H9 (cell line): ENCODE measurements around the gene TDRD1. TPM values are rescaled to one million over a fixed set of nuclear protein-coding genes. Genes with fewer than 3 reads are reported as not detected.
A peak's percentile ranks its signal among the peaks of the same experiment; 100 is the strongest.

Source experiments
- DNase-seq: peaks from one replicate; pipeline ENCODE4 v3.0.0-alpha.2; 2017
- H2AFZ ChIP-seq: one replicate; pipeline ENCODE4 v1.6.1; 2013; ENCODE audit warnings: mild to moderate bottlenecking, low read length, control low read depth, moderate library complexity
- H2AK5ac ChIP-seq: 2 replicates; pipeline ENCODE4 v1.6.1; 2013; ENCODE audit warnings: low read length, control low read depth, mixed read lengths; ENCODE audit not compliant: insufficient read length
- H2BK120ac ChIP-seq: one replicate; pipeline ENCODE4 v1.6.1; 2013; ENCODE audit warnings: low read depth, mild to moderate bottlenecking, low read length, control low read depth, inconsistent platforms; ENCODE audit not compliant: poor library complexity, severe bottlenecking
- H2BK12ac ChIP-seq: 2 replicates; pipeline ENCODE4 v1.6.1; 2013; ENCODE audit warnings: low read length, control low read depth, mixed read lengths, low read depth; ENCODE audit not compliant: insufficient read length
- H2BK15ac ChIP-seq: 2 replicates; pipeline ENCODE4 v1.6.1; 2013; ENCODE audit warnings: low read depth, low read length, control low read depth
- H2BK20ac ChIP-seq: one replicate; pipeline ENCODE4 v1.6.1; 2013; ENCODE audit warnings: low read depth, mild to moderate bottlenecking, low read length, control low read depth, inconsistent platforms; ENCODE audit not compliant: poor library complexity, severe bottlenecking
- H2BK5ac ChIP-seq: 2 replicates; pipeline ENCODE4 v1.6.1; 2013; ENCODE audit warnings: low read length, control low read depth, mixed read lengths; ENCODE audit not compliant: insufficient read length
- H3K14ac ChIP-seq: 2 replicates; pipeline ENCODE4 v1.6.1; 2013; ENCODE audit warnings: low read length, control low read depth; ENCODE audit not compliant: insufficient read depth
- H3K18ac ChIP-seq: 2 replicates; pipeline ENCODE4 v1.6.1; 2013; ENCODE audit warnings: low read depth, mild to moderate bottlenecking, mixed read lengths, low read length, control low read depth; ENCODE audit not compliant: insufficient read length
- H3K23ac ChIP-seq: 2 replicates; pipeline ENCODE4 v1.6.1; 2013; ENCODE audit warnings: low read length, control low read depth, mixed read lengths, low read depth; ENCODE audit not compliant: insufficient read length
- H3K23me2 ChIP-seq: 2 replicates; pipeline ENCODE4 v1.6.1; 2013; ENCODE audit warnings: low read depth, mild to moderate bottlenecking, mixed read lengths, low read length, control low read depth; ENCODE audit not compliant: insufficient read length, poor library complexity, severe bottlenecking
- H3K27ac ChIP-seq: 2 replicates; pipeline ENCODE4 v1.5.1; 2013; ENCODE audit warnings: low read length, control low read depth, mixed read lengths, low read depth; ENCODE audit not compliant: insufficient read length
- H3K27me3 ChIP-seq: 2 replicates; pipeline ENCODE4 v1.6.1; 2013; ENCODE audit warnings: low read length, control low read depth, inconsistent platforms; ENCODE audit not compliant: insufficient read depth
- H3K4ac ChIP-seq: 2 replicates; pipeline ENCODE4 v1.6.1; 2013; ENCODE audit warnings: low read depth, mild to moderate bottlenecking, control low read depth, inconsistent platforms, low read length, moderate library complexity
- H3K4me1 ChIP-seq: 2 replicates; pipeline ENCODE4 v1.6.1; 2013; ENCODE audit warnings: low read length, control low read depth, inconsistent platforms; ENCODE audit not compliant: insufficient read depth
- H3K4me2 ChIP-seq: 2 replicates; pipeline ENCODE4 v1.6.1; 2013; ENCODE audit warnings: low read length, control low read depth, mixed read lengths; ENCODE audit not compliant: insufficient read length, insufficient read depth
- H3K56ac ChIP-seq: 2 replicates; pipeline ENCODE4 v1.6.1; 2013; ENCODE audit warnings: low read depth, mild to moderate bottlenecking, mixed read lengths, low read length, control low read depth; ENCODE audit not compliant: insufficient read length
- H3K79me1 ChIP-seq: 2 replicates; pipeline ENCODE4 v1.6.1; 2013; ENCODE audit warnings: low read depth, mild to moderate bottlenecking, moderate library complexity, low read length, control low read depth, inconsistent platforms; ENCODE audit not compliant: insufficient read depth, poor library complexity, severe bottlenecking
- H3K79me2 ChIP-seq: 2 replicates; pipeline ENCODE4 v1.6.1; 2013; ENCODE audit warnings: low read length, control low read depth, inconsistent platforms; ENCODE audit not compliant: insufficient read depth
- H3K9ac ChIP-seq: 2 replicates; pipeline ENCODE4 v1.6.1; 2013; ENCODE audit warnings: low read length, control low read depth, mixed read lengths; ENCODE audit not compliant: insufficient read length; ENCODE audit errors: extremely low read depth
- H3K9me3 ChIP-seq: one replicate; pipeline ENCODE4 v1.6.1; 2013; ENCODE audit warnings: low read depth, low read length, inconsistent platforms; ENCODE audit not compliant: control insufficient read depth
- H3T11ph ChIP-seq: one replicate; pipeline ENCODE4 v1.6.1; 2013; ENCODE audit warnings: mild to moderate bottlenecking, low read length, control low read depth, inconsistent platforms
- H4K20me1 ChIP-seq: one replicate; pipeline ENCODE4 v1.6.1; 2013; ENCODE audit not compliant: control insufficient read depth, insufficient read length, insufficient read depth
- H4K5ac ChIP-seq: 2 replicates; pipeline ENCODE4 v1.6.1; 2013; ENCODE audit warnings: low read depth, mild to moderate bottlenecking, mixed read lengths, low read length, control low read depth; ENCODE audit not compliant: insufficient read length
- H4K8ac ChIP-seq: replicated peaks from 2 replicates; pipeline ENCODE4 v1.6.1; 2013; ENCODE audit warnings: low read length, control low read depth, mixed read lengths, low read depth; ENCODE audit not compliant: insufficient read length
- H4K91ac ChIP-seq: 2 replicates; pipeline ENCODE4 v1.6.1; 2013; ENCODE audit warnings: low read depth, mild to moderate bottlenecking, moderate library complexity, mixed read lengths, low read length, control low read depth; ENCODE audit not compliant: insufficient read length
- H3K27ac Mint-ChIP-seq, 3 experiments: 2 replicates in 2 of 3; 3 replicates in 1 of 3; pipeline ENCODE4 v1.8.0; 2020 to 2021; ENCODE audit warnings: mixed read lengths in 3 of 3, mild to moderate bottlenecking in 1 of 3, moderate library complexity in 1 of 3
- H3K27me3 Mint-ChIP-seq: 2 replicates; pipeline ENCODE4 v1.8.0; 2021; ENCODE audit warnings: low read depth, mild to moderate bottlenecking, moderate library complexity, mixed read lengths
- H3K36me3 Mint-ChIP-seq, 3 experiments: 2 replicates in 2 of 3; 3 replicates in 1 of 3; pipeline ENCODE4 v1.8.0; 2020 to 2021; ENCODE audit warnings: low read depth in 3 of 3, mixed read lengths in 3 of 3; ENCODE audit not compliant: insufficient read depth in 1 of 3
- H3K4me1 Mint-ChIP-seq, 2 experiments: 2 replicates each; pipeline ENCODE4 v1.8.0; 2020; ENCODE audit warnings: mixed read lengths in 2 of 2
- H3K4me3 Mint-ChIP-seq, 2 experiments: 2 replicates in 1 of 2; 3 replicates in 1 of 2; pipeline ENCODE4 v1.8.0; 2020 to 2021; ENCODE audit warnings: mild to moderate bottlenecking in 2 of 2, mixed read lengths in 2 of 2, moderate library complexity in 1 of 2
- H3K9me3 Mint-ChIP-seq, 2 experiments: 2 replicates in 1 of 2; 3 replicates in 1 of 2; pipeline ENCODE4 v1.8.0; 2020; ENCODE audit warnings: mild to moderate bottlenecking in 2 of 2, mixed read lengths in 2 of 2, moderate library complexity in 1 of 2
- CTCF ChIP-seq: fragments of 200-600 bp; sonication (generic); conservative IDR thresholded peaks from 3 replicates; pipeline ENCODE4 v1.8.0; 2021; ENCODE audit warnings: antibody characterized with exemption, mild to moderate bottlenecking
- WGBS: extraction: QIAGEN DNeasy Blood & Tissue Kit; methylation state at CpG from one replicate; pipeline ENCODE4 v1.1.7; 2013; ENCODE audit warnings: missing lambda C conversion rate, low lambda C conversion rate, mixed read lengths; ENCODE audit not compliant: insufficient read length; ENCODE audit errors: extremely low coverage; 5-methylcytosine and 5-hydroxymethylcytosine counted together
- long read RNA-seq: library from polyadenylated mRNA; unstranded; transcript quantifications from one replicate; pipeline ENCODE4 v2.0.0, GENCODE V29; 2020
- total RNA-seq: library from RNA; stranded (reverse); gene quantifications from 2 replicates; pipeline ENCODE4 v1.2.1, GENCODE V29; 2021

Gene TDRD1, protein sequence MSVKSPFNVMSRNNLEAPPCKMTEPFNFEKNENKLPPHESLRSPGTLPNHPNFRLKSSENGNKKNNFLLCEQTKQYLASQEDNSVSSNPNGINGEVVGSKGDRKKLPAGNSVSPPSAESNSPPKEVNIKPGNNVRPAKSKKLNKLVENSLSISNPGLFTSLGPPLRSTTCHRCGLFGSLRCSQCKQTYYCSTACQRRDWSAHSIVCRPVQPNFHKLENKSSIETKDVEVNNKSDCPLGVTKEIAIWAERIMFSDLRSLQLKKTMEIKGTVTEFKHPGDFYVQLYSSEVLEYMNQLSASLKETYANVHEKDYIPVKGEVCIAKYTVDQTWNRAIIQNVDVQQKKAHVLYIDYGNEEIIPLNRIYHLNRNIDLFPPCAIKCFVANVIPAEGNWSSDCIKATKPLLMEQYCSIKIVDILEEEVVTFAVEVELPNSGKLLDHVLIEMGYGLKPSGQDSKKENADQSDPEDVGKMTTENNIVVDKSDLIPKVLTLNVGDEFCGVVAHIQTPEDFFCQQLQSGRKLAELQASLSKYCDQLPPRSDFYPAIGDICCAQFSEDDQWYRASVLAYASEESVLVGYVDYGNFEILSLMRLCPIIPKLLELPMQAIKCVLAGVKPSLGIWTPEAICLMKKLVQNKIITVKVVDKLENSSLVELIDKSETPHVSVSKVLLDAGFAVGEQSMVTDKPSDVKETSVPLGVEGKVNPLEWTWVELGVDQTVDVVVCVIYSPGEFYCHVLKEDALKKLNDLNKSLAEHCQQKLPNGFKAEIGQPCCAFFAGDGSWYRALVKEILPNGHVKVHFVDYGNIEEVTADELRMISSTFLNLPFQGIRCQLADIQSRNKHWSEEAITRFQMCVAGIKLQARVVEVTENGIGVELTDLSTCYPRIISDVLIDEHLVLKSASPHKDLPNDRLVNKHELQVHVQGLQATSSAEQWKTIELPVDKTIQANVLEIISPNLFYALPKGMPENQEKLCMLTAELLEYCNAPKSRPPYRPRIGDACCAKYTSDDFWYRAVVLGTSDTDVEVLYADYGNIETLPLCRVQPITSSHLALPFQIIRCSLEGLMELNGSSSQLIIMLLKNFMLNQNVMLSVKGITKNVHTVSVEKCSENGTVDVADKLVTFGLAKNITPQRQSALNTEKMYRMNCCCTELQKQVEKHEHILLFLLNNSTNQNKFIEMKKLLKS
- total RNA-seq = 0.15 TPM in 1 of 2 replicates, not detected in the other
- long read RNA-seq = 0 reads

GRCh38 chr10:114179148-114179547, at the start of gene TDRD1:
Gene TDRD1, plus strand, starts transcription at chr10:114179353. Its CDS starts 8,479 bp downstream, at chr10:114187832.
- no peaks in the 10 kb centered on the region for H4K20me1 ChIP-seq
- H3K79me1 ChIP-seq = no peaks in the 10 kb centered on the region
- TF ChIP-seq CTCF = no peak
- H4K8ac ChIP-seq = peak within 1 kb of the TSS; percentile 72
- no peak within 1 kb of the TSS for H2AK5ac ChIP-seq
- H3K9me3 ChIP-seq = no peaks in the 10 kb centered on the region
- peak within 1 kb of the TSS in 1 of 2 experiments; percentile 39; a peak in 2 of 5 replicates for H3K4me3 Mint-ChIP-seq
- no peaks in the 10 kb centered on the region for H3K79me2 ChIP-seq
- peak within 1 kb of the TSS; percentile 14 for H4K5ac ChIP-seq
- H3T11ph ChIP-seq = no peak within 1 kb of the TSS
- no peak within 1 kb of the TSS for H3K4ac ChIP-seq
- H3K23ac ChIP-seq = no peak within 1 kb of the TSS
- H3K4me1 Mint-ChIP-seq = peaks cover 17 to 19% of the 10 kb centered on the region in 2 experiments
- H3K27ac Mint-ChIP-seq = peak within 1 kb of the TSS in 1 of 3 experiments; percentile 51; a peak in 2 of 7 replicates
- no peaks in the 10 kb centered on the region for H3K4me1 ChIP-seq
- H3K56ac ChIP-seq = no peak within 1 kb of the TSS
- no peak within 1 kb of the TSS for H4K91ac ChIP-seq
- no peaks in the 10 kb centered on the region for H3K23me2 ChIP-seq
- no peaks in the 10 kb centered on the region for H3K27me3 ChIP-seq
- no peak within 1 kb of the TSS for H2BK20ac ChIP-seq
- no peaks in the 10 kb centered on the region; a peak in 1 of 7 replicates for H3K36me3 Mint-ChIP-seq
- no peak within 1 kb of the TSS for H2BK120ac ChIP-seq
- peak; percentile 46 for DNase-seq
- H3K9ac ChIP-seq = no peak within 1 kb of the TSS
- WGBS = no CpG with 5 or more reads among the region's 28 CpGs
- H2AFZ ChIP-seq = peak within 1 kb of the TSS; percentile 54
- peaks cover 5% of the 10 kb centered on the region for H3K27me3 Mint-ChIP-seq
- H3K9me3 Mint-ChIP-seq = no peaks in the 10 kb centered on the region
- H3K27ac ChIP-seq = no peak within 1 kb of the TSS
- H2BK15ac ChIP-seq = no peak within 1 kb of the TSS
- no peak within 1 kb of the TSS for H3K4me2 ChIP-seq
- no peak within 1 kb of the TSS for H2BK5ac ChIP-seq
- no peak within 1 kb of the TSS for H3K14ac ChIP-seq
- no peak within 1 kb of the TSS for H2BK12ac ChIP-seq
- H3K18ac ChIP-seq = no peak within 1 kb of the TSS
